Stimulated activated CD8-positive, alpha-beta memory T cell treated with anti-CD3 and anti-CD28 coated beads, Interleukin-4, amount 100 ng/mL, for 1 hour (primary cell): ENCODE data around the gene NTHL1.

Source experiments
- DNase-seq, 2 donors: peaks; one replicate each; pipeline ENCODE4 v3.0.0-alpha.2; 2020; ENCODE audit warnings: low read depth in 2 of 2, low spot score in 1 of 2

Gene NTHL1

GRCh38 chr16:1998360-1998835 is 49.2 kb downstream of the NTHL1 start:
- no peak for DNase-seq

GRCh38 chr16:1997494-1998359 is 49.9 kb downstream of the NTHL1 start:
- no peak for DNase-seq

- DNase-seq, result no peak
Measured at GRCh38 chr16:1993731-1994131, 53.9 kb downstream of the NTHL1 start.

- no peak for DNase-seq
Measured at GRCh38 chr16:1992704-1993317, 54.8 kb downstream of the NTHL1 start.

- DNase-seq, result peak; percentile 95 to 98
Measured at GRCh38 chr16:1991948-1992703, 55.5 kb downstream of the NTHL1 start.

- no peak for DNase-seq
Measured at GRCh38 chr16:1991588-1991947, 56.1 kb downstream of the NTHL1 start.

- DNase-seq, result no peak
Measured at GRCh38 chr16:1991135-1991551, 56.5 kb downstream of the NTHL1 start.

GRCh38 chr16:1990351-1991134 is 57.1 kb downstream of the NTHL1 start:
- no peak for DNase-seq

GRCh38 chr16:1990101-1990350 is 57.6 kb downstream of the NTHL1 start:
- DNase-seq, result no peak
